Smooth muscle cell (in vitro differentiated cells): ENCODE measurements around the gene KIZ. TPM values are rescaled to one million over a fixed set of nuclear protein-coding genes. Genes with fewer than 3 reads are reported as not detected.

Experiments
- DNase-seq: peaks from one replicate; lab custom pipeline; 2025; ENCODE audit not compliant: unreplicated experiment; lab: John Stamatoyannopoulos, UW
- H2AFZ ChIP-seq: fragments of 200-600 bp; sonication (generic); 2 replicates; pipeline ENCODE4 v1.6.0; 2016; ENCODE audit warnings: antibody characterized with exemption, low read depth, mild to moderate bottlenecking
- H3F3A ChIP-seq: fragments of 200-600 bp; sonication (generic); 2 replicates; pipeline ENCODE4 v1.6.0; 2017; ENCODE audit warnings: antibody characterized with exemption, low read depth
- H3K27ac ChIP-seq: fragments of 200-600 bp; sonication (generic); 2 replicates; pipeline ENCODE4 v1.5.1; 2016; ENCODE audit warnings: low read depth, mild to moderate bottlenecking
- H3K27me3 ChIP-seq: fragments of 200-600 bp; sonication (generic); 2 replicates; pipeline ENCODE4 v1.6.1; 2016; ENCODE audit warnings: low read depth, mild to moderate bottlenecking
- H3K36me3 ChIP-seq: fragments of 200-600 bp; sonication (generic); 2 replicates; pipeline ENCODE4 v1.5.1; 2016; ENCODE audit warnings: low read depth
- H3K4me1 ChIP-seq: fragments of 200-600 bp; sonication (generic); 2 replicates; pipeline ENCODE4 v1.5.1; 2016; ENCODE audit warnings: low read depth
- H3K4me2 ChIP-seq: fragments of 200-600 bp; sonication (generic); 2 replicates; pipeline ENCODE4 v1.6.0; 2016; ENCODE audit warnings: mild to moderate bottlenecking
- H3K4me3 ChIP-seq: fragments of 200-600 bp; sonication (generic); 2 replicates; pipeline ENCODE4 v1.5.1; 2016; ENCODE audit warnings: mild to moderate bottlenecking
- H3K79me2 ChIP-seq: fragments of 200-600 bp; sonication (generic); 2 replicates; pipeline ENCODE4 v1.6.0; 2016; ENCODE audit warnings: low read depth, mild to moderate bottlenecking
- H3K9ac ChIP-seq: fragments of 200-600 bp; sonication (generic); 2 replicates; pipeline ENCODE4 v1.6.0; 2016; ENCODE audit warnings: low read depth
- H3K9me3 ChIP-seq: fragments of 200-600 bp; sonication (generic); replicated peaks from 2 replicates; pipeline ENCODE4 v1.5.1; 2016; ENCODE audit warnings: low read depth
- H4K20me1 ChIP-seq: fragments of 200-600 bp; sonication (generic); 2 replicates; pipeline ENCODE4 v1.6.0; 2016; ENCODE audit warnings: low read depth
- CTCF ChIP-seq: fragments of 200-600 bp; sonication (generic); IDR thresholded peaks from 2 replicates; pipeline ENCODE4 v1.5.1; 2017; ENCODE audit warnings: borderline replicate concordance, mild to moderate bottlenecking, antibody characterized with exemption; ENCODE audit not compliant: insufficient read depth, poor library complexity, severe bottlenecking
- WGBS: methylation state at CpG from one replicate; pipeline ENCODE4 v1.1.7; 2016; ENCODE audit warnings: low lambda C conversion rate; 5-methylcytosine and 5-hydroxymethylcytosine counted together
- polyA plus RNA-seq: library from polyadenylated mRNA; unstranded; fragments of >200 nt; fragmentation: Nextera tagmentation; extraction: Ambion mirVana; gene quantifications from 2 replicates; pipeline ENCODE4 v1.2.1, GENCODE V29; 2016
- total RNA-seq: library from RNA; depleted of rRNA; stranded (reverse); fragments of >200 nt; gene quantifications from 2 replicates; pipeline ENCODE4 v1.2.3, GENCODE V29; 2014

The KIZ gene
- total and polyA plus RNA-seq, 2 experiments from 2014 or later = 19.2 to 20.9 TPM

GRCh38 chr20:21177767-21178166 is 51.9 kb downstream of the KIZ start:
- H3K79me2 ChIP-seq = no peaks in the 10 kb centered on the region
- H3K27ac ChIP-seq = no peak overlapping the region
- no peaks in the 10 kb centered on the region for H4K20me1 ChIP-seq
- H3F3A ChIP-seq = peaks cover 7% of the 10 kb centered on the region
- no peak overlapping the region for H3K4me3 ChIP-seq
- H3K4me1 ChIP-seq = peaks cover 18% of the 10 kb centered on the region
- no peak overlapping the region for H2AFZ ChIP-seq
- no peak overlapping the region for H3K9ac ChIP-seq
- DNase-seq = no peak
- H3K9me3 ChIP-seq = no peaks in the 10 kb centered on the region
- H3K36me3 ChIP-seq = no peaks in the 10 kb centered on the region
- H3K4me2 ChIP-seq = no peak overlapping the region
- TF ChIP-seq CTCF = no peak
- WGBS = 95% methylated on average over 2 of the region's 2 CpGs
- H3K27me3 ChIP-seq = no peaks in the 10 kb centered on the region

- no peaks in the 10 kb centered on the region for H4K20me1 ChIP-seq
- no peaks in the 10 kb centered on the region for H3K36me3 ChIP-seq
- peak overlapping the region; percentile 61 for H3K27ac ChIP-seq
- WGBS = 31% methylated on average over 2 of the region's 2 CpGs
- no peak overlapping the region for H2AFZ ChIP-seq
- H3F3A ChIP-seq = peaks cover 13% of the 10 kb centered on the region
- peak overlapping the region; percentile 5 for H3K9ac ChIP-seq
- DNase-seq = no peak
- peaks cover 15% of the 10 kb centered on the region for H3K4me1 ChIP-seq
- H3K27me3 ChIP-seq = no peaks in the 10 kb centered on the region
- no peak for TF ChIP-seq CTCF
- H3K4me3 ChIP-seq = no peak overlapping the region
- peak overlapping the region; percentile 39 for H3K4me2 ChIP-seq
- no peaks in the 10 kb centered on the region for H3K79me2 ChIP-seq
- H3K9me3 ChIP-seq = no peaks in the 10 kb centered on the region
Measured at GRCh38 chr20:21179757-21180156, 53.9 kb downstream of the KIZ start.

- no peaks in the 10 kb centered on the region for H3K9me3 ChIP-seq
- no peaks in the 10 kb centered on the region for H3K27me3 ChIP-seq
- H3K36me3 ChIP-seq = no peaks in the 10 kb centered on the region
- H3K79me2 ChIP-seq = no peaks in the 10 kb centered on the region
- no peaks in the 10 kb centered on the region for H4K20me1 ChIP-seq
- peaks cover 15% of the 10 kb centered on the region for H3F3A ChIP-seq
- TF ChIP-seq CTCF = no peak
- DNase-seq = no peak
- H3K27ac ChIP-seq = no peak overlapping the region
- H3K4me1 ChIP-seq = peaks cover 15% of the 10 kb centered on the region
- H3K4me3 ChIP-seq = no peak overlapping the region
- H2AFZ ChIP-seq = no peak overlapping the region
- H3K4me2 ChIP-seq = no peak overlapping the region
- WGBS = 75% methylated on average over 6 of the region's 6 CpGs
- H3K9ac ChIP-seq = no peak overlapping the region
Measured at GRCh38 chr20:21180248-21180647, 54.4 kb downstream of the KIZ start.

GRCh38 chr20:21181028-21181427 is 55.1 kb downstream of the KIZ start:
- 90% methylated on average over 3 of the region's 3 CpGs for WGBS
- H3K79me2 ChIP-seq = no peaks in the 10 kb centered on the region
- H3K9me3 ChIP-seq = no peaks in the 10 kb centered on the region
- H3K9ac ChIP-seq = no peak overlapping the region
- TF ChIP-seq CTCF = no peak
- no peaks in the 10 kb centered on the region for H3K36me3 ChIP-seq
- H2AFZ ChIP-seq = no peak overlapping the region
- DNase-seq = no peak
- H3K4me2 ChIP-seq = no peak overlapping the region
- no peak overlapping the region for H3K27ac ChIP-seq
- H3K27me3 ChIP-seq = no peaks in the 10 kb centered on the region
- peaks cover 15% of the 10 kb centered on the region for H3F3A ChIP-seq
- no peaks in the 10 kb centered on the region for H4K20me1 ChIP-seq
- no peak overlapping the region for H3K4me3 ChIP-seq
- peaks cover 15% of the 10 kb centered on the region for H3K4me1 ChIP-seq
